IMR-90 (cell line): ENCODE results near the gene TREM1. TPM values are rescaled to one million over a fixed set of nuclear protein-coding genes. Genes with fewer than 3 reads are reported as not detected.

Experiments used
- ATAC-seq: fragments of 200-7000 bp; cut with Tn5 transposase; 2 replicates; pipeline ENCODE4 v1.9.1; 2020; ENCODE audit warnings: low read depth, mild to moderate bottlenecking, moderate library complexity
- BruUV-seq: library from RNA; stranded (reverse); fragments of 400-500 nt; replicated peaks from 2 replicates; lab custom pipeline; 2021; lab: Mats Ljungman, UMichigan
- CTCF ChIA-PET: fragments of 300-600 bp; formaldehyde crosslinking; extraction: SDS; loops from one replicate; lab custom pipeline; 2021; ENCODE audit warnings: antibody characterized with exemption; lab: Yijun Ruan, JAX
- POLR2A ChIA-PET: fragments of 300-600 bp; sonication (Branson Sonifier 250); formaldehyde crosslinking; loops from one replicate; lab custom pipeline; 2022; ENCODE audit warnings: antibody characterized with exemption; ENCODE audit not compliant: unreplicated experiment; lab: Charles Lee
- DNase-seq: peaks from one replicate; pipeline ENCODE4 v3.0.0; 2013
- H2AFZ ChIP-seq: replicated peaks from 2 replicates; pipeline ENCODE3; 2013; ENCODE audit warnings: low read length, mild to moderate bottlenecking; ENCODE audit not compliant: poor library complexity
- H2AK5ac ChIP-seq: 2 replicates; pipeline ENCODE4 v1.6.1; 2013; ENCODE audit warnings: low read depth, low read length, inconsistent platforms
- H2AK9ac ChIP-seq: replicated peaks from 2 replicates; pipeline ENCODE3; 2013; ENCODE audit warnings: mild to moderate bottlenecking, low read depth, low read length, moderate library complexity; ENCODE audit not compliant: poor library complexity
- H2BK120ac ChIP-seq: 2 replicates; pipeline ENCODE4 v1.6.1; 2013; ENCODE audit warnings: low read depth, low read length, inconsistent platforms
- H2BK15ac ChIP-seq: 3 replicates; pipeline ENCODE4 v1.6.1; 2013; ENCODE audit warnings: low read depth, low read length, inconsistent platforms
- H2BK20ac ChIP-seq: 2 replicates; pipeline ENCODE4 v1.6.1; 2013; ENCODE audit warnings: low read depth, mild to moderate bottlenecking, inconsistent platforms, low read length, moderate library complexity
- H2BK5ac ChIP-seq: 2 replicates; pipeline ENCODE4 v1.6.1; 2013; ENCODE audit warnings: mild to moderate bottlenecking, low read depth, low read length, inconsistent platforms; ENCODE audit not compliant: poor library complexity, severe bottlenecking
- H3K14ac ChIP-seq: replicated peaks from 2 replicates; pipeline ENCODE4 v1.6.1; 2013; ENCODE audit warnings: low read depth, low read length, inconsistent platforms
- H3K18ac ChIP-seq: 2 replicates; pipeline ENCODE4 v1.6.1; 2013; ENCODE audit warnings: low read depth, low read length, control low read depth
- H3K23ac ChIP-seq: 2 replicates; pipeline ENCODE4 v1.6.1; 2013; ENCODE audit warnings: low read depth, low read length, inconsistent platforms
- H3K27ac ChIP-seq: 2 replicates; pipeline ENCODE4 v1.5.1; 2013; ENCODE audit warnings: mild to moderate bottlenecking, control low read depth, low read length; ENCODE audit not compliant: insufficient read depth
- H3K27me3 ChIP-seq: 2 replicates; pipeline ENCODE4 v1.6.1; 2013; ENCODE audit warnings: low read length; ENCODE audit not compliant: control insufficient read depth, insufficient read depth
- H3K36me3 ChIP-seq: 2 replicates; pipeline ENCODE4 v1.6.1; 2013; ENCODE audit warnings: low read length, mixed read lengths; ENCODE audit not compliant: control insufficient read depth, insufficient read depth
- H3K4ac ChIP-seq: 2 replicates; pipeline ENCODE4 v1.6.1; 2013; ENCODE audit warnings: low read depth, low read length, inconsistent platforms
- H3K4me1 ChIP-seq: 2 replicates; pipeline ENCODE4 v1.6.1; 2013; ENCODE audit warnings: low read length, mixed read lengths; ENCODE audit not compliant: control insufficient read depth, insufficient read depth
- H3K4me2 ChIP-seq: 2 replicates; pipeline ENCODE4 v1.6.1; 2013; ENCODE audit warnings: low read depth, mild to moderate bottlenecking, control low read depth, low read length, moderate library complexity
- H3K4me3 ChIP-seq: 2 replicates; pipeline ENCODE4 v1.5.1; 2013; ENCODE audit warnings: low read depth, mild to moderate bottlenecking, control low read depth, low read length, moderate library complexity; ENCODE audit not compliant: insufficient read depth
- H3K56ac ChIP-seq: 2 replicates; pipeline ENCODE4 v1.6.1; 2013; ENCODE audit warnings: low read length, inconsistent platforms; ENCODE audit not compliant: insufficient read depth; ENCODE audit errors: extremely low read depth
- H3K79me1 ChIP-seq, 2 experiments: 2 replicates each; pipeline ENCODE4 v1.6.1; 2013; ENCODE audit warnings: low read length in 2 of 2, inconsistent platforms in 1 of 2, low read depth in 1 of 2
- H3K9ac ChIP-seq: 2 replicates; pipeline ENCODE4 v1.6.1; 2013; ENCODE audit warnings: low read depth, low read length, control low read depth
- H3K9me1 ChIP-seq: 2 replicates; pipeline ENCODE4 v1.6.1; 2013; ENCODE audit warnings: low read length, inconsistent platforms; ENCODE audit not compliant: insufficient read depth
- H3K9me3 ChIP-seq: 2 replicates; pipeline ENCODE4 v1.6.1; 2013; ENCODE audit warnings: low read length; ENCODE audit not compliant: control insufficient read depth, insufficient read depth
- H4K20me1 ChIP-seq: 2 replicates; pipeline ENCODE4 v1.6.1; 2013; ENCODE audit warnings: low read length, inconsistent platforms; ENCODE audit not compliant: insufficient read depth
- H4K5ac ChIP-seq: 2 replicates; pipeline ENCODE4 v1.6.1; 2013; ENCODE audit warnings: mild to moderate bottlenecking, low read depth, low read length, control low read depth
- H4K8ac ChIP-seq, 2 experiments: 2 replicates each; pipeline ENCODE4 v1.6.1; 2013; ENCODE audit warnings: low read depth in 2 of 2, low read length in 2 of 2, control low read depth in 1 of 2, inconsistent platforms in 1 of 2
- H4K91ac ChIP-seq: 2 replicates; pipeline ENCODE4 v1.6.1; 2013; ENCODE audit warnings: low read depth, low read length, inconsistent platforms; ENCODE audit not compliant: insufficient read depth
- BHLHE40 ChIP-seq: fragments of 150-350 bp; IDR thresholded peaks from 2 replicates; pipeline ENCODE4 v1.6.1; 2016; ENCODE audit warnings: mild to moderate bottlenecking, low read depth, low read length
- CEBPB ChIP-seq: IDR thresholded peaks from 2 replicates; pipeline ENCODE4 v1.6.1; 2012; ENCODE audit warnings: low read depth, low read length, improper control_type of control experiment
- CHD1 ChIP-seq: IDR thresholded peaks from 2 replicates; pipeline ENCODE4 v1.6.1; 2012; ENCODE audit warnings: low read depth, low read length, improper control_type of control experiment
- CTCF ChIP-seq: conservative IDR thresholded peaks from 2 replicates; pipeline ENCODE4 v1.5.1; 2012; ENCODE audit warnings: mild to moderate bottlenecking, low read depth, low read length, improper control_type of control experiment
- ELK1 ChIP-seq: fragments of 150-350 bp; IDR thresholded peaks from 2 replicates; pipeline ENCODE4 v1.6.1; 2016; ENCODE audit warnings: low read depth, mild to moderate bottlenecking, low read length, moderate library complexity, borderline replicate concordance
- FOS ChIP-seq: fragments of 150-350 bp; IDR thresholded peaks from 2 replicates; pipeline ENCODE4 v1.6.1; 2016; ENCODE audit warnings: low read depth, low read length
- MAFK ChIP-seq: IDR thresholded peaks from 2 replicates; pipeline ENCODE4 v1.6.1; 2012; ENCODE audit warnings: low read depth, low read length, improper control_type of control experiment
- MAZ ChIP-seq: IDR thresholded peaks from 2 replicates; pipeline ENCODE4 v1.6.1; 2012; ENCODE audit warnings: low read depth, mild to moderate bottlenecking, low read length, improper control_type of control experiment, moderate library complexity, borderline replicate concordance
- MXI1 ChIP-seq: IDR thresholded peaks from 2 replicates; pipeline ENCODE4 v1.6.1; 2012; ENCODE audit warnings: low read depth, mild to moderate bottlenecking, low read length, moderate library complexity, borderline replicate concordance
- NFE2L2 ChIP-seq: fragments of 150-350 bp; IDR thresholded peaks from 2 replicates; pipeline ENCODE4 v1.6.1; 2016; ENCODE audit warnings: low read depth, mild to moderate bottlenecking, low read length
- POLR2A ChIP-seq: IDR thresholded peaks from 2 replicates; pipeline ENCODE4 v1.6.1; 2012; ENCODE audit warnings: mild to moderate bottlenecking, low read depth, low read length
- RAD21 ChIP-seq: IDR thresholded peaks from 2 replicates; pipeline ENCODE4 v1.6.1; 2012; ENCODE audit warnings: low read length, improper control_type of control experiment
- RCOR1 ChIP-seq: IDR thresholded peaks from 2 replicates; pipeline ENCODE4 v1.6.1; 2012; ENCODE audit warnings: mild to moderate bottlenecking, low read length, improper control_type of control experiment; ENCODE audit not compliant: insufficient replicate concordance
- RFX5 ChIP-seq: IDR thresholded peaks from 2 replicates; pipeline ENCODE4 v1.8.0; 2012; ENCODE audit warnings: low read depth, mild to moderate bottlenecking, low read length, moderate library complexity
- SMC3 ChIP-seq: fragments of 150-350 bp; IDR thresholded peaks from 2 replicates; pipeline ENCODE4 v1.6.1; 2016; ENCODE audit warnings: low read depth, mild to moderate bottlenecking, antibody characterized with exemption, low read length, moderate library complexity
- USF2 ChIP-seq: fragments of 150-350 bp; IDR thresholded peaks from 2 replicates; pipeline ENCODE4 v1.6.1; 2017; ENCODE audit warnings: mild to moderate bottlenecking, antibody characterized with exemption, low read length, low read depth
- WGBS, 2 experiments: methylation state at CpG; one replicate each; pipeline versions ENCODE4 v1.1.5 to v1.1.7; 2013; ENCODE audit warnings: missing lambda C conversion rate in 2 of 2; ENCODE audit not compliant: insufficient read length in 1 of 2; ENCODE audit errors: extremely low coverage in 2 of 2; 5-methylcytosine and 5-hydroxymethylcytosine counted together
- dilution Hi-C: fragments of 300-500 bp; cut with HindIII; formaldehyde crosslinking; loops from one replicate; pipeline ENCODE4 v1.14.3; 2018; ENCODE audit warnings: low sequenced_read_pairs; ENCODE audit not compliant: unreplicated experiment
- in situ Hi-C: fragments of 300-500 bp; cut with MboI; formaldehyde crosslinking; loops from 3 replicates; pipeline ENCODE4 v1.14.3; 2019; ENCODE audit warnings: low sequenced_read_pairs, inconsistent platforms, mixed read lengths
- intact Hi-C: fragments of 100-400 bp; cut with micrococcal nuclease; formaldehyde crosslinking; loops from 2 replicates; pipeline ENCODE4 v1.10.0; 2022
- polyA plus RNA-seq, 3 experiments: library from polyadenylated mRNA; depleted of rRNA; stranded (reverse); fragments of >200 nt; gene quantifications; 2 replicates each; pipeline ENCODE4 v1.2.3, GENCODE V29; 2012; ENCODE audit warnings: low replicate concordance in 1 of 3
- total RNA-seq: library from RNA; depleted of rRNA; stranded (reverse); fragments of >200 nt; gene quantifications from 2 replicates; pipeline ENCODE4 v1.2.3, GENCODE V29; 2012

The TREM1 gene
- total and polyA plus RNA-seq, 2 of the 4 experiments (the other 2 are of a cell fraction): not detected

GRCh38 chr6:41275489-41275888 is 11.0 kb downstream of the TREM1 start:
- intact Hi-C loops: no loop called here
- no peak overlapping the region for H3K56ac ChIP-seq
- no TSS peak for BruUV-seq
- in situ Hi-C loops: no loop called here
- TF ChIP-seq SMC3 (no peak), CTCF (no peak), MAZ (no peak), RCOR1 (no peak), RAD21 (no peak), RFX5 (no peak), CEBPB (no peak), MXI1 (no peak), ELK1 (no peak), CHD1 (no peak), NFE2L2 (no peak), MAFK (no peak), BHLHE40 (no peak), POLR2A (no peak), FOS (no peak), USF2 (no peak)
- H4K20me1 ChIP-seq: no peaks in the 10 kb centered on the region
- H3K27me3 ChIP-seq: peaks cover 14% of the 10 kb centered on the region
- no peak overlapping the region for H2AK5ac ChIP-seq
- no peak overlapping the region for H3K4me2 ChIP-seq
- H3K36me3 ChIP-seq: no peaks in the 10 kb centered on the region
- no peak overlapping the region for H2BK20ac ChIP-seq
- H3K4ac ChIP-seq: no peak overlapping the region
- no peaks in the 10 kb centered on the region for H3K4me1 ChIP-seq
- ATAC-seq (no peak), DNase-seq (no peak)
- no peak overlapping the region for H4K8ac ChIP-seq
- no peak overlapping the region for H3K27ac ChIP-seq
- no peaks in the 10 kb centered on the region for H3K79me1 ChIP-seq
- no peak overlapping the region for H2BK120ac ChIP-seq
- H2BK15ac ChIP-seq: no peak overlapping the region
- ChIA-PET POLR2A (no interaction called here), CTCF (no interaction called here)
- H3K9me3 ChIP-seq: no peaks in the 10 kb centered on the region
- no peak overlapping the region for H3K23ac ChIP-seq
- H3K9me1 ChIP-seq: no peaks in the 10 kb centered on the region
- H4K91ac ChIP-seq: no peak overlapping the region
- H3K18ac ChIP-seq: no peak overlapping the region
- H2BK5ac ChIP-seq: no peak overlapping the region
- no peak overlapping the region for H4K5ac ChIP-seq
- H2AK9ac ChIP-seq: no peak overlapping the region
- H3K9ac ChIP-seq: no peak overlapping the region
- 33% methylated on average over 1 of the region's 4 CpGs; no CpG with 5 or more reads in 1 of the 2 experiments for WGBS, 2 experiments
- H3K4me3 ChIP-seq: no peak overlapping the region
- H3K14ac ChIP-seq: no peak overlapping the region
- dilution Hi-C loops: no loop called here
- no peak overlapping the region for H2AFZ ChIP-seq
